Esophagus (tissue), 2 donors: Measurements from ENCODE around the gene PLCZ1. TPM values are rescaled to one million over a fixed set of nuclear protein-coding genes. Genes with fewer than 3 reads are reported as not detected.

Experiments
- H3K27ac ChIP-seq, 2 donors: one replicate each; pipeline ENCODE4 v1.5.1; 2013; ENCODE audit warnings: low read depth in 2 of 2, mild to moderate bottlenecking in 2 of 2, inconsistent platforms in 1 of 2, low read length in 1 of 2, moderate library complexity in 1 of 2
- H3K27me3 ChIP-seq, 2 donors: one replicate each; pipeline ENCODE4 v1.6.1; 2013; ENCODE audit warnings: low read length in 2 of 2, control low read depth in 1 of 2, mild to moderate bottlenecking in 1 of 2; ENCODE audit not compliant: insufficient read depth in 2 of 2, control insufficient read depth in 1 of 2
- H3K36me3 ChIP-seq, 2 donors: one replicate each; pipeline ENCODE4 v1.6.1; 2013; ENCODE audit warnings: low read length in 1 of 2; ENCODE audit not compliant: control insufficient read depth in 2 of 2, insufficient read depth in 2 of 2
- H3K4me1 ChIP-seq, 2 donors: one replicate each; pipeline ENCODE4 v1.6.1; 2013; ENCODE audit warnings: low read length in 1 of 2; ENCODE audit not compliant: control insufficient read depth in 2 of 2, insufficient read depth in 2 of 2
- H3K4me3 ChIP-seq, 2 donors: one replicate each; pipeline ENCODE4 v1.5.1; 2013; ENCODE audit warnings: low read length in 2 of 2, mild to moderate bottlenecking in 2 of 2, low read depth in 1 of 2, moderate library complexity in 1 of 2
- H3K9me3 ChIP-seq, 2 donors: one replicate each; pipeline ENCODE4 v1.6.1; 2013; ENCODE audit warnings: mild to moderate bottlenecking in 2 of 2, low read depth in 1 of 2, low read length in 1 of 2, moderate library complexity in 1 of 2; ENCODE audit not compliant: control insufficient read depth in 2 of 2, insufficient read depth in 1 of 2
- WGBS, 2 donors: extraction: QIAGEN DNeasy Blood & Tissue Kit; methylation state at CpG; one replicate each; pipeline ENCODE4 v1.1.7; 2013; 5-methylcytosine and 5-hydroxymethylcytosine counted together
- polyA plus RNA-seq, 2 donors: library from polyadenylated mRNA; stranded (reverse); fragments of 200-250 nt; gene quantifications; one replicate each; pipeline ENCODE4 v1.2.3, GENCODE V29; 2013
- donor health status: healthy with polysubstance abuse.
- donor health status: Bipolar disorder and iron deficiency.

The PLCZ1 gene
- polyA plus RNA-seq, 2 donors = not detected

DNA sequence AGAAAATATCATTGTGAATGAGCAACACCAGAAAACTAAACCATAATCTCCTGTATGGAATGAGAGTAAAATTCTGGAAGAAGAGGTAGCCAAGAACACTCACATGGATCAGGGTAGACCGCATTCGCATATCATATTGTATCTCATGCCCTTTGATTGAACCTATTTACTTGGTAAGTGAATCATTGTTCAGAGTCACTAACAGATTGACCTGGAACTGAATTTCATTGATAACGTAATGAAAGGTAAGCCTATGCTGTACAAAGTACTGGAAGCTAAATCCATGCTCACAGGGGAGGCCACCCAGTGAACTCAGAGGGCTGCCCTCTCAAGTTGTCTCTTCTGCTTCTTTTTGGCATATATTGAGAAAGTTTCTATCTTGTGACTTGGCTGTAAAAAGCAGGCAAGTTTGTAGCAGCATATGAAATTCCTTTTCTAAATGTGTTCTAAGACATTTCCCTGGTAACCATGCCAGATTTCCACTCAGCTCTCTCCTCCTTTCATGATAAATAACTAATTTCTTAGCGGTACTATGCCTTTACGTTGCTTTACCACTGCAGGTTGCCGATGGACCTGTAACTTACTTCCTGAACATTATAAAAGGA lies 91.4 kb downstream of the PLCZ1 start:
- Histone ChIP-seq H3K9me3 (no peaks in the 10 kb centered on the region), H3K4me3 (no peak overlapping the region), H3K4me1 (no peaks in the 10 kb centered on the region), H3K36me3 (no peaks in the 10 kb centered on the region), H3K27ac (no peak overlapping the region), H3K27me3 (no peaks in the 10 kb centered on the region)
- WGBS, 2 donors = 74 to 86% methylated on average over 6 of the region's 6 CpGs

DNA sequence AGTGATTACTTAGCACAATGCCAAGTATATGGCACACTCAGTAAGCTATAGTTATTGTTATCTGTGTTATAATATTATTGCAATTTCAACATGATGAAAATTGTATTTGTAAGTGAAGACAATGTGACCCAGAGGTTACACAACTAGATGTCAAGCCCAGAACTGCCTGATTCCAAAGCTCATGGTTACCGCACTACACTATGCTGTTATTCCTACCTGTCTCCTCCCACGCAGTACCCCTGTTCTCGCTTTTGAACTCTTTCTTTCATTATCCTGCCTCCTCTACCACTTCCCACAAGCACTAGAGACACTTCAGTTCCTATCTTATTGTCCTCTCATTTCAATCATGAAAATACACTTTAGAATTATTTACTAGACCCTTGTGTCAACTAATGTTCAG lies 93.2 kb downstream of the PLCZ1 start:
- Histone ChIP-seq H3K9me3 (no peaks in the 10 kb centered on the region), H3K36me3 (no peaks in the 10 kb centered on the region), H3K27me3 (no peaks in the 10 kb centered on the region), H3K27ac (no peak overlapping the region), H3K4me1 (no peaks in the 10 kb centered on the region), H3K4me3 (no peak overlapping the region)
- WGBS, 2 donors = 85 to 95% methylated on average over 3 of the region's 3 CpGs

DNA sequence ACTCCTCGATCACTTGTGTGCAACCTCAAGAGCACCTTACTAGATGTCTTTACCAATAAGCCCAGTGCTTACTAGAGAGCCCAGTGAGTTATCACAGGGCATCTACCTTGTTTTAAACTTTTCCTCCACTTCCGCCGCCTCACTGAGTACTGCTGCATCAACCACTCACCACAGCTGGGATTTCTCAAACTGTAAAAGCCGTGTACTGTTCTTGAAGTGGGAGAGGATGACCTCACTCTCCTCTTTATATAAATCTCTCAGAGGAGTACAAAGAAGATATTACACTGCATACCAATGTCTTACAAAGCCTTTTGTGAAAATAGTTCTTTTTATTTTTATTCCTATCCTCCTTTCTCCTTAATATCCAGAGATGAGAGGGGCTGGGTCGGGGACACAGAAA lies 94.1 kb downstream of the PLCZ1 start:
- Histone ChIP-seq H3K36me3 (no peaks in the 10 kb centered on the region), H3K27ac (no peak overlapping the region), H3K4me1 (no peaks in the 10 kb centered on the region), H3K27me3 (no peaks in the 10 kb centered on the region), H3K9me3 (no peaks in the 10 kb centered on the region), H3K4me3 (no peak overlapping the region)
- WGBS, 2 donors = 64% methylated on average over 5 of the region's 5 CpGs

DNA sequence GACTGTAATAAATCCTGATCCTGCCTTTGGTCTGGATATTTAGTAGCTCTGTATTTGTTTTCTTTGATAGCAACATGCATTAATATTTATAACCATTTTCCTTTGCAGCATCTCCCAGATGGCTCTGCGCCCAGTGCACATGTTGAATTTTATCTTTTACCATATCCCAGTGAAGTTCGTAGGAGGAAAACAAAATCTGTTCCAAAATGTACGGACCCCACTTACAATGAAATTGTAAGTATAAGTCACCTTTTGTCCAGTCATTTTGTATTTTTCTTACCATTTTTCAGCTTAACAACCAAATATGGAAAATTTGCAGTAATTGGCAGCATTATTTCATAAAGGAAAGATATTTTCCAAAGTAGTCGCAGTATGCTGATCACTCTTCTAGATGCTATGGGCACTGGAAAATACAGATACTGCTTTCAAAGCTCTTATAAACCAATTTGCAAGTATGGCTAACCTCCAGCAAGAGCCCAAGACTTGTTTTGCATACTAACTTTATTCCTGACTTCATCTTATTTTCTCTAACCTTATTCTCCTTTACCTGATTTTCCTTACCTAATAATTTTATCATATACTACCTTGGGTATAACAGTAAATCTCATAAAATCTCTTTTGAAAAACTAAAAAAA lies 97.4 kb downstream of the PLCZ1 start:
- Histone ChIP-seq H3K36me3 (no peaks in the 10 kb centered on the region), H3K27me3 (no peaks in the 10 kb centered on the region), H3K9me3 (no peaks in the 10 kb centered on the region), H3K27ac (no peak overlapping the region), H3K4me1 (no peaks in the 10 kb centered on the region), H3K4me3 (no peak overlapping the region)
- 83 to 85% methylated on average over 4 of the region's 4 CpGs for WGBS, 2 donors

DNA sequence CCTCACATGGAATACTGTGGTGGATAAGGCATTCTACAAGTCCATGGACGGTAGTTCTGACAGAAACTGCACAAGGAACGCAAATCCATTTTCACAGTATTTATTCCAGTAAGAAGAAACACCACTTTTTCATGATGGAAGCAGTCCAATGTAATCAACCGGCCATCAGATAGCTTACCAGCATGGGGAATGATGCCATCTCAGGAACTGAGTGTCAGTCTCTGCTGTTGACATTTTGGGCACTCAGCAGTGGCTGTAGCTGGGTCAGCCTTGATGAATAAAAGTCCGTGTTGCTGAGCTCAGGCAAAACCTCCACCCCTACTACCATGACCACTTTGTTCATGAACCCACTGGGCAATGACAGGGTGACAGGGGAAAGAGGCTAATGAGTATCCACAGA lies 103.4 kb downstream of the PLCZ1 start:
- Histone ChIP-seq H3K36me3 (no peaks in the 10 kb centered on the region), H3K9me3 (no peaks in the 10 kb centered on the region), H3K27ac (no peak overlapping the region), H3K4me1 (no peaks in the 10 kb centered on the region), H3K27me3 (no peaks in the 10 kb centered on the region), H3K4me3 (no peak overlapping the region)
- 68 to 70% methylated on average over 4 of the region's 4 CpGs for WGBS, 2 donors

Other genes with a start within 250 kb of the PLCZ1 start
- gene CAPZA3, start 107 bp upstream of the PLCZ1 start, polyA plus RNA-seq = under 1 TPM; 0.06 to 0.22 TPM